Erythroblast (primary cell): Measurements from ENCODE around the gene ATF7IP.

Experiments used
- GATA1 ChIP-seq: IDR thresholded peaks from 2 replicates; pipeline ENCODE4 v1.6.1; 2011; ENCODE audit warnings: low read depth, mild to moderate bottlenecking, control low read depth, low read length, moderate library complexity
- POLR2A ChIP-seq: IDR thresholded peaks from 2 replicates; pipeline ENCODE4 v1.6.1; 2011; ENCODE audit warnings: mild to moderate bottlenecking, low read length

DNA sequence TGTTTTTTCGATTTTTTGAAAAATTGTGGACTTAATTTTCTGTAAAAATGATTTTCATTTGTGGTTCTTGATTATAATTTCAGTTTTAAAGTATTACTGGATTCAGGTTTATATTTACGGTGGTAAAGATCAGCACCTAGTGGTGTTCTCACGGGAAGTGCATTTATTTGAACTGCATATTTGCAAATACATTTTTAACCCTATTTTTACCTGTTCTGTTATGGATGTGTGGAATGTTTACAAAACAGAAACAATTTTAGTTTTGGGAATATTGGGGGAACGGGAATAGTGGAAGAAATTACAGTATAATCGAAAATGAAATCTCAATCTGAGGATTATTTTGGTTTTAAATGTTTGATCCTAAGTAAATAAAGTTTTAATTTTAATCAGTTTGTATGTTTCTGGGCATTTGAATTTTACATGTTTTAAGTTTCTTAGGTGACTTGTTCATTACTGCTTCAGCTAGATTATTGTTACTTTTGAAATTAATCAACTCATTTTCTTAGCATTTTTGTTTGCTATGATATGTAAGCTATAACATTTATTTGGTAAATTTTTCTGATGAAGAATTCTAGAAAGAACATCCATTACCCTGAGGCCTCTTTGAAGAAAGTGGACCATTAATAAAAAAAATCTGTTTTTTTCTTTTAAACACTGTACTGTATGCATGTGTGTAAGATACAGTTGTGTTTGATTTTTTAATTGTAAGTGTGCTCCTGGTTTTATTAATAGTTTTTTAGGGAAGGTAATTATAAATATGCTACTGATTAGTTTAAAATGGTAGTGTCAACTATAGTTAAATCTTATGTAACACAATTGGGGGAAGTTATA lies 942 bp downstream of the ATF7IP start:
- TF ChIP-seq POLR2A: no peak
- TF ChIP-seq GATA1: no peak
